ENCODE data around the gene GNG4.

- TF ChIP-seq, protein P1, sequence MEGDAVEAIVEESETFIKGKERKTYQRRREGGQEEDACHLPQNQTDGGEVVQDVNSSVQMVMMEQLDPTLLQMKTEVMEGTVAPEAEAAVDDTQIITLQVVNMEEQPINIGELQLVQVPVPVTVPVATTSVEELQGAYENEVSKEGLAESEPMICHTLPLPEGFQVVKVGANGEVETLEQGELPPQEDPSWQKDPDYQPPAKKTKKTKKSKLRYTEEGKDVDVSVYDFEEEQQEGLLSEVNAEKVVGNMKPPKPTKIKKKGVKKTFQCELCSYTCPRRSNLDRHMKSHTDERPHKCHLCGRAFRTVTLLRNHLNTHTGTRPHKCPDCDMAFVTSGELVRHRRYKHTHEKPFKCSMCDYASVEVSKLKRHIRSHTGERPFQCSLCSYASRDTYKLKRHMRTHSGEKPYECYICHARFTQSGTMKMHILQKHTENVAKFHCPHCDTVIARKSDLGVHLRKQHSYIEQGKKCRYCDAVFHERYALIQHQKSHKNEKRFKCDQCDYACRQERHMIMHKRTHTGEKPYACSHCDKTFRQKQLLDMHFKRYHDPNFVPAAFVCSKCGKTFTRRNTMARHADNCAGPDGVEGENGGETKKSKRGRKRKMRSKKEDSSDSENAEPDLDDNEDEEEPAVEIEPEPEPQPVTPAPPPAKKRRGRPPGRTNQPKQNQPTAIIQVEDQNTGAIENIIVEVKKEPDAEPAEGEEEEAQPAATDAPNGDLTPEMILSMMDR (conservative IDR thresholded peaks at IDR 0.05 in 1 of 2, IDR thresholded peaks at IDR 0.05 in 1 of 2; ENCODE audit: low read depth in 1 of 2, low read length in 2 of 2) = no peak
- no peak for TF ChIP-seq EZH2 (IDR thresholded peaks at IDR 0.05; ENCODE audit: low read length, missing control alignments)
Measured at GRCh38 chr1:235643837-235644692, 5.5 kb downstream of the GNG4 start.
